DND-41 (cell line): ENCODE measurements around the gene VIT.

ENCODE experiments used
- ATAC-seq: fragments of 200-7000 bp; cut with Tn5 transposase; 3 replicates; pipeline ENCODE4 v1.9.1; 2021; ENCODE audit warnings: low read depth; ENCODE audit not compliant: insufficient read depth
- DNase-seq: peaks from one replicate; pipeline ENCODE4 v3.0.0-alpha.2; 2020
- H2AFZ ChIP-seq: 2 replicates; pipeline ENCODE4 v1.6.0; 2012; ENCODE audit warnings: low read depth, low read length
- H3K27ac ChIP-seq: 2 replicates; pipeline ENCODE4 v1.5.1; 2012; ENCODE audit warnings: low read length, inconsistent platforms
- H3K27me3 ChIP-seq: fragments of 200-600 bp; sonication (generic); 2 replicates; pipeline ENCODE4 v1.6.0; 2012; ENCODE audit warnings: low read length, mild to moderate bottlenecking, inconsistent platforms; ENCODE audit not compliant: insufficient read depth, poor library complexity
- H3K36me3 ChIP-seq: 2 replicates; pipeline ENCODE4 v1.5.1; 2012; ENCODE audit warnings: low read length, inconsistent platforms; ENCODE audit not compliant: insufficient read depth
- H3K4me1 ChIP-seq: 2 replicates; pipeline ENCODE4 v1.5.1; 2012; ENCODE audit warnings: mild to moderate bottlenecking, low read length; ENCODE audit not compliant: insufficient read depth
- H3K4me2 ChIP-seq: 2 replicates; pipeline ENCODE4 v1.6.0; 2012; ENCODE audit warnings: mild to moderate bottlenecking, moderate library complexity, low read length, inconsistent platforms; ENCODE audit not compliant: insufficient read depth
- H3K4me3 ChIP-seq, 2 experiments: fragments of 200-600 bp in 1 of 2; shearing (Covaris generic) in 1 of 2; 2 replicates each; pipeline ENCODE4 v1.5.1; 2012 to 2016; ENCODE audit warnings: inconsistent platforms in 2 of 2, low read length in 2 of 2, mild to moderate bottlenecking in 2 of 2, low read depth in 1 of 2, moderate library complexity in 1 of 2
- H3K79me2 ChIP-seq: 2 replicates; pipeline ENCODE4 v1.6.0; 2012; ENCODE audit warnings: low read length, inconsistent platforms; ENCODE audit not compliant: insufficient read depth
- H3K9ac ChIP-seq: 2 replicates; pipeline ENCODE4 v1.6.0; 2012; ENCODE audit warnings: low read depth, mild to moderate bottlenecking, inconsistent platforms, low read length, moderate library complexity
- H3K9me3 ChIP-seq: 2 replicates; pipeline ENCODE4 v1.5.1; 2012; ENCODE audit warnings: low read length, moderate library complexity, mild to moderate bottlenecking, inconsistent platforms; ENCODE audit not compliant: insufficient read depth, severe bottlenecking
- H4K20me1 ChIP-seq: 2 replicates; pipeline ENCODE4 v1.6.0; 2012; ENCODE audit warnings: low read length; ENCODE audit not compliant: insufficient read depth
- CTCF ChIP-seq: IDR thresholded peaks from 2 replicates; pipeline ENCODE4 v1.5.1; 2012; ENCODE audit warnings: borderline replicate concordance, low read length, moderate library complexity, mild to moderate bottlenecking; ENCODE audit not compliant: poor library complexity, severe bottlenecking; ENCODE audit errors: extremely low read depth
- EZH2 ChIP-seq: IDR thresholded peaks from 3 replicates; pipeline ENCODE4 v1.6.1; 2012; ENCODE audit warnings: borderline replicate concordance, low read depth, mild to moderate bottlenecking, moderate library complexity, low read length, inconsistent platforms; ENCODE audit not compliant: severe bottlenecking

The VIT gene

GRCh38 chr2:36732673-36733036 lies 36.1 kb downstream of the VIT start:
- Histone ChIP-seq H2AFZ (no peak overlapping the region), H3K4me3 (no peak overlapping the region), H3K27me3 (peaks cover 5% of the 10 kb centered on the region), H3K4me2 (no peak overlapping the region), H3K4me1 (no peaks in the 10 kb centered on the region), H4K20me1 (no peaks in the 10 kb centered on the region), H3K9ac (no peak overlapping the region), H3K27ac (no peak overlapping the region), H3K9me3 (no peaks in the 10 kb centered on the region), H3K79me2 (no peaks in the 10 kb centered on the region), H3K36me3 (no peaks in the 10 kb centered on the region)
- TF ChIP-seq EZH2 (no peak), CTCF (no peak)
- DNase-seq = no peak
- ATAC-seq = no peak

GRCh38 chr2:36733215-36733614 lies 36.7 kb downstream of the VIT start:
- Histone ChIP-seq H3K27me3 (peaks cover 5% of the 10 kb centered on the region), H3K4me3 (no peak overlapping the region), H3K4me1 (no peaks in the 10 kb centered on the region), H2AFZ (no peak overlapping the region), H3K9me3 (no peaks in the 10 kb centered on the region), H3K9ac (no peak overlapping the region), H3K4me2 (no peak overlapping the region), H3K79me2 (no peaks in the 10 kb centered on the region), H4K20me1 (no peaks in the 10 kb centered on the region), H3K27ac (no peak overlapping the region), H3K36me3 (no peaks in the 10 kb centered on the region)
- TF ChIP-seq CTCF = no peak
- no peak for TF ChIP-seq EZH2
- DNase-seq = no peak
- ATAC-seq = no peak

DNA sequence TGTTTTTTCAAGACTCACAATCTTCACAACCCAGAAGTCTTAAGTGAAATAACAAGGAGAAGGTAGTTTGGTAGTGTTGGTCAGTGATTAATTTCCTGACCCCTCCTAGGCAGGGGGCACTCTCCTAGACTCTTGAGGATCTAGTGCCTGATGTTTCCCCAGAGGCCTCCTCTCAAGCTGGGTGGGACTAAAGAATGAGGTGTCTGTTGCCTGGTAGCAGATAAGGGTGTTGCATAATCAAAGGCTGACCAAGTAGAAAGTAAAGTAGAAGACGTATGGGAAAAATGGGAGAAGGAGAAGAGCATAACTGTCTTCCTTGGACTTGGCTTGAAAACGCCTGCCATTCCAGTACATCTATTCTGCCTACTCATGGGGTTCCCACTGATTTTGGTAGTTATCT lies 37.8 kb downstream of the VIT start:
- TF ChIP-seq EZH2 (no peak), CTCF (no peak)
- Histone ChIP-seq H3K27ac (no peak overlapping the region), H3K27me3 (peaks cover 8% of the 10 kb centered on the region), H3K4me2 (no peak overlapping the region), H3K79me2 (no peaks in the 10 kb centered on the region), H3K9me3 (no peaks in the 10 kb centered on the region), H2AFZ (no peak overlapping the region), H3K9ac (no peak overlapping the region), H3K4me3 (no peak overlapping the region), H4K20me1 (no peaks in the 10 kb centered on the region), H3K36me3 (no peaks in the 10 kb centered on the region), H3K4me1 (no peaks in the 10 kb centered on the region)
- DNase-seq (no peak), ATAC-seq (no peak)
